Purkinje cell (primary cell): ENCODE measurements around the gene USE1. TPM values are rescaled to one million over a fixed set of nuclear protein-coding genes. Genes with fewer than 3 reads are reported as not detected.

Experiments used
- polyA plus RNA-seq: library from polyadenylated mRNA; unstranded; fragments of >200 nt; fragmentation: Nextera tagmentation; gene quantifications from 2 replicates; pipeline ENCODE4 v1.2.1, GENCODE V29; 2014

Gene USE1
- polyA plus RNA-seq: 43.9 and 51.1 TPM in 2 replicates

GRCh38 chr19:17215127-17215971 lies at the start of gene USE1:
USE1 (plus strand) TSS chr19:17215357; CDS start chr19:17215406, 49 bp downstream.

GRCh38 chr19:17226002-17226933 lies 11.1 kb downstream of the USE1 start, which contains the start of gene OCEL1:
OCEL1 (plus strand) TSS chr19:17226226; CDS start chr19:17226248, 22 bp downstream.

GRCh38 chr19:17245535-17245984 lies 30.4 kb downstream of the USE1 start, which contains the start of gene NR2F6:
NR2F6 (minus strand) TSS chr19:17245919; CDS start chr19:17245220, 699 bp downstream.

GRCh38 chr19:17264641-17264979 lies 49.5 kb downstream of the USE1 start, which contains the start of gene USHBP1:
USHBP1 (minus strand) TSS chr19:17264745; CDS start chr19:17264299, 446 bp downstream.

GRCh38 chr19:17266975-17267788 lies 52.0 kb downstream of the USE1 start, which contains the start of gene BABAM1:
BABAM1 (plus strand) TSS chr19:17267443; CDS start chr19:17268807, 1,364 bp downstream.

Other genes with a start within 250 kb of the USE1 start
- gene CPAMD8, start 188.5 kb upstream of the USE1 start, polyA plus RNA-seq: not detected in 2 replicates
- gene HAUS8, start 139.9 kb upstream of the USE1 start, polyA plus RNA-seq: 0.48 and 5.1 TPM in 2 replicates
- gene MYO9B, start 139.6 kb upstream of the USE1 start, polyA plus RNA-seq: 0.85 and 4.5 TPM in 2 replicates
- gene OCEL1, start 10.9 kb downstream of the USE1 start, polyA plus RNA-seq: 17.9 and 18.2 TPM in 2 replicates
- gene NR2F6, start 30.6 kb downstream of the USE1 start, polyA plus RNA-seq: 2.4 and 6.3 TPM in 2 replicates
- gene USHBP1, start 49.4 kb downstream of the USE1 start, polyA plus RNA-seq: not detected in 2 replicates
- 45.2 and 64.5 TPM in 2 replicates for gene BABAM1, start 52.1 kb downstream of the USE1 start, polyA plus RNA-seq
- 0.28 TPM in 1 of 2 replicates, not detected in the other for gene ANKLE1, start 66.5 kb downstream of the USE1 start, polyA plus RNA-seq
- 0.71 and 2.5 TPM in 2 replicates for gene ABHD8, start 88.1 kb downstream of the USE1 start, polyA plus RNA-seq
- 58.3 and 88.7 TPM in 2 replicates for gene MRPL34, start 90.5 kb downstream of the USE1 start, polyA plus RNA-seq
- gene DDA1, start 94.2 kb downstream of the USE1 start, polyA plus RNA-seq: 5.3 and 14.2 TPM in 2 replicates
- 1.2 and 2.9 TPM in 2 replicates for gene ANO8, start 119.5 kb downstream of the USE1 start, polyA plus RNA-seq
- 0.87 and 6.8 TPM in 2 replicates for gene GTPBP3, start 122.2 kb downstream of the USE1 start, polyA plus RNA-seq
- not detected in 2 replicates for gene PLVAP, start 162.0 kb downstream of the USE1 start, polyA plus RNA-seq
- gene CCDC194, start 178.8 kb downstream of the USE1 start, polyA plus RNA-seq: not detected in 2 replicates
- not detected in 2 replicates for gene BST2, start 190.3 kb downstream of the USE1 start, polyA plus RNA-seq
- gene MVB12A, start 204.7 kb downstream of the USE1 start, polyA plus RNA-seq: 1.2 and 4.1 TPM in 2 replicates
- not detected in 2 replicates for gene TMEM221, start 233.3 kb downstream of the USE1 start, polyA plus RNA-seq
- gene NXNL1, start 245.6 kb downstream of the USE1 start, polyA plus RNA-seq: not detected in 2 replicates